WI38 (cell line): ENCODE data around the gene IKZF1.

ENCODE experiments used
- H3K4me3 ChIP-seq: 2 replicates; pipeline ENCODE4 v1.5.1; 2011; ENCODE audit warnings: low read depth, mild to moderate bottlenecking, control low read depth, low read length
- CTCF ChIP-seq: IDR thresholded peaks from 2 replicates; pipeline ENCODE4 v1.5.1; 2012; ENCODE audit warnings: low read depth, mild to moderate bottlenecking, control low read depth, low read length

Gene IKZF1

DNA sequence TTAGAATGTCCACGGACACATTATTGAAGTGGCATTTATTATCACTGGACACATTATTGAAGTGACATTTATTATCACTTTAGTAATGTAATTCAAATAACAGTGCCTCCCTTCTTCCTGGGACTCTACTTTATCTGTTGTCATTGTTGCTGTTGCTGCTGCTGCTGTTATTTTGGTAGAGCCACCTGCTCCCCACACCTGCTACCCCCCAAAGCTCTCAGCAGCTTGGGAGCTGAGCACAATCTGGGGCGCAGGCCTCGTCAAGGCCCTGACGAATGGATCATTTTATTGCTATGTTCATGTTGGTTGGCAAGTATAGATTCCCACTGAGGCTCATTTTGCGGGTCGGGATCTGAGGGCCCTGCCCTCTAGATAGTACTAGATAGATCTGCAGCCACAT is 120.8 kb downstream of the IKZF1 start:
- no peak overlapping the region for H3K4me3 ChIP-seq
- no peak for TF ChIP-seq CTCF

DNA sequence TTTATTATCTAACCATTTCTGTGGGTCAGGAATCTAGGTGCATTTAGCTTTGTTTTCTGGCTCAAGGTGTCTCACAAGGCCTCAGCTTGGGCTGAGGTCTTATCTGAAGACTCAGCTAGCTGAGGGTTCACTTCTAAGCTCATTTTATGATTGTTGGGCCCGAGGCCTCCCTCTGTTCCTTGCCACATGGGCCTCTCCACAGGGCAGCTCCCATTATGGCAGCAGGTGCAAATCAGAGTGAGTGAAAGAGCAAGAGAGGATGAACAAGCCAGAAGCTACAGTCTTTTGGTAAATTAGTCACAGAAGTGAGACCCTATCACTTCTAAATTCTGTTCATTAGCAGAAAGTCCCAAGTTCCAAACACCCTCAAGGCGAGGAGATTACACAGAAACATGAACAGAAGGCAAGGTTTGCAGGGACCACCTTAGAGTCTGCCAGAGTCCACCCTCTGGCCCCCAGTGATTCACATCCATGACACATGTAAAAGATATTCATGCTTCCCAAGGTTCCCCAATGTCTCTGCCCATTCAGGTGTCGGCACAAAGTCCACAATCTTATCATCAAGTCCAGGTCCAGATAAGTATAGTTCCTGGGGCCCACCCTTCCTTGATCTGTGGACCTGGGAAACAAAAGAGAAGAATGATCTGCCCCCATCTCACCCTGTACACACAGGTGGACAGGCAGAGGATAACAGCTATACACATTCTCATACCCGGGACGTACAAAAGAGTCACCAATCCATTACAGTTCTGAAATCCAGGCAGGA is 121.9 kb downstream of the IKZF1 start:
- H3K4me3 ChIP-seq: no peak overlapping the region
- TF ChIP-seq CTCF: no peak

DNA sequence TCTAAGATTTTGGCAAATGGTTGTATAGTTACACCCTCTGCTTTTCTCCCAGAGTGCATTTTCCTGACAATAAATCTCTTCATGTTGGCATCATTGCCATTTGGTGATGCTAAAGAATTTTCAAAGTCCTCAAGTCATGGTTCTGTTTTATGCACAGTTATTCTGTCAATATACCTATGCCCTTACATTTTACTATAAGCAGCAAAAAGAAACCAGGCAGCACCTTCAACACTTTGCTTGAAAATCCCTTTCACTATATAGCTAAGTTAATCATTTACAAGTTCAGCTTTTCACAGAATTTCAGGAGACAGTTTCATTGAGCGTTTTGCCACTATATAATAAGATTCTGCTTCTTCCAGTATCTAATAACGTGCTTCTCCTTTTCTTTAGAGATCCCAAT is 123.0 kb downstream of the IKZF1 start:
- H3K4me3 ChIP-seq: no peak overlapping the region
- no peak for TF ChIP-seq CTCF

DNA sequence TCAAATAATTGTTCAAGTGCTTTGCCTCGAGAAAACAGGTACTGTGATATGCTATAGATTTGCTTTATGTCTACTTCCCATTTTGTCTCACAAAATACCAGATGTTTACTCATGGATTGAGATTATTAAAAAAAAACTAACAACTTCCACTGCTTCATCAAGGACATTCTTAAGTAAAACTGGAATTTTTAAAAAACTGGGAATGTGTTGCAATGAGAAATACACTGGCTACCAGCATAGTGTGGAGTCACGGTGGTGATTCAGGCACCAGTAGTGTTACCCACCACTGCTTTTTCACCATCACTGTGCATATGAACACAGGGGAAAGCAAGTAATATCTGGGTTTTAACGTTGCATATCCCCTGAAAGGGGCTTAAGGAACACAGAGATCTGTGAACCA is 124.4 kb downstream of the IKZF1 start:
- no peak for TF ChIP-seq CTCF
- no peak overlapping the region for H3K4me3 ChIP-seq

DNA sequence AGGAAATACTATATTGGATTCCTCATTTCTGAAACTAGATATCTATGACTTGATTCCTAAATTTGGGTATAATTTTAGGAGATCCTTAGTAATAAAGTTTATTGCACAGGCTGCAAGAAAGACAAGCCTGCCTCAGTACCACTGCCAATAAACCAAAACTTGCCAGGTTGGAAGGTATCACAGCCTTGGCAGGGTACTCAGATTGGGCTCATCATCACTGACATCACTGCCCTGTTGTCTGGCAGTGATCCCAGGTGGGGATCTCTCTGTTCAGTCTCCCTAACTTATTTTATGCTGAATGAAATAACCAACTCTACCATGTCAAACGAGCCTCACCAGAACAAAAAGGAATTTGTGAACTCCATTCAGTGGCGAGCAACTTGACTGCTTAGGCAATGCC is 126.8 kb downstream of the IKZF1 start:
- no peak overlapping the region for H3K4me3 ChIP-seq
- no peak for TF ChIP-seq CTCF

DNA sequence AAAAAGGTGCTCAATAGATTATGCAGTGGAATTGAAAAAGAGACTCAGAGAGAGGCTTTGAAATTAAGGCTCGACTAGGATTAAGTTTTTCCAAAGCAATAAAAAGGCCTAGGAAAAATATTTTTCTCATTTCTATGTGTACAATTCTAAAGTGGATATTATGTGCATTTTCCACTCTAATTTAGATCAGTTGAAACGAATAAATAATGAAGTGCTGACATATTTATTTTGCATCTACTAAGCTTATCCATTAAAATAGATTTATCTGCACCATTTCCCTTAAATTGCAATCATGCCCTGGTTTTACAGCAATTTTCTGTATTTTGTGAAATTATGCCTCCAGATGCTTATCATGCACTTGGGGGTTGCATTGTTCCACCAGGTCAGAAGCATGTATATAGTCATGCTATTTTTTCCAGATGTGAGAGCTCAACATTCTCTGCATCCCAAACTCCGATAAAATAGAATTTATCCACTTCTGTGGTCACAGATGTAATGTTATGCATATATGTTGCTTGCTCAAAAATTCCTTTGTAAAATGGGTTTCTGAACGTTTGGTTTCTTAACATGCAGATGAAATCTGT is 127.3 kb downstream of the IKZF1 start:
- H3K4me3 ChIP-seq: no peak overlapping the region
- TF ChIP-seq CTCF: no peak

DNA sequence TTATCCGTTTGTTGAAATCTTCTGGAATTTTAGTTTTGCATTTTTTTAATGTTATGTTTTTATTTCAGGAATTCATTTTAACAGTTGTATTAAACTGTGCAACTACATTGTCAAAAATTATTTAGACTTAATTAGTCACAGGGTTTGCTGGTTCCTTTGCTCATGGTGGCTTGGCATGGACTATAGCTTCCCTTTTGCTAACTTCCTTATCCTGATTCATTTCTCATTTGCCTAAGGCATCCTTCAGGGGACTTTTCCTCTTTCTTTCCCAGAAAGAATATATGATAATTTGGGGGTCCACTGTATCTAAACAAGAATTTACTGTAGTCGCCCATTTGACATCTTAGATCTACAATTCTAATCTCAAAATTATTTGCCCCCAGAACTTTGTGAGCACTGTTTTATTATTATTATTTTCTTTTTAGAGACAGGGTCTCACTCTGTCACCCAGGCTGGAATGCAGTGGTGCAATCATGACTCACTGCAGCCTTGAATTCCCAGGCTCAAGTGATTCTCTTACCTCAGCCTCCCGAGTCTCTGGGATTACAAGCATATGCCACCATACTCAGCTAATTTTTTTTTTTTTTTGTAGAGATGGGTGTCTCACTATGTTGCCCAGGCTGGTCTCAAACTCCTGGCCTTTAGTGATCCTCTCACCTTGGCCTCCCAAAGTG is 131.8 kb downstream of the IKZF1 start:
- TF ChIP-seq CTCF: no peak

More for the DNA sequence above, 131.8 kb downstream of the IKZF1 start:
- no peak overlapping the region for H3K4me3 ChIP-seq
